ENCODE data around the gene PPP1R14B. TPM values are rescaled to one million over a fixed set of nuclear protein-coding genes. Genes with fewer than 3 reads are reported as not detected.
"Not testable (repeated sequence)": the region's sequence is repeated elsewhere in the genome, so short reads cannot be mapped to it uniquely, and the experiment has no call there.

PPP1R14B gene
- total RNA-seq, 4 donors from 2014 or later: 9.5 to 63.4 (median 28.3) TPM

- no peak for DNase-seq
- Histone ChIP-seq H3K27me3 (no peaks in the 10 kb centered on the region), H3K4me3 (no peak overlapping the region), H3K36me3 (no peaks in the 10 kb centered on the region), H3K27ac (no peak overlapping the region), H3K4me1 (peaks cover 0 to 16% of the 10 kb centered on the region in 2 donors), H3K9me3 (no peaks in the 10 kb centered on the region)
- intact Hi-C loops (cut with DNase I; ENCODE audit: low total_unique reads): no loop called here
- TF ChIP-seq CTCF (IDR thresholded peaks at IDR 0.05): no peak
- TF ChIP-seq POLR2A (IDR thresholded peaks at IDR 0.05): no peak
Measured at GRCh38 chr11:64248578-64248977, 1.8 kb upstream of the PPP1R14B start.

GRCh38 chr11:64247729-64248531 is 1.2 kb upstream of the PPP1R14B start:
- Histone ChIP-seq H3K4me1 (peaks cover 0 to 16% of the 10 kb centered on the region in 2 donors), H3K36me3 (no peaks in the 10 kb centered on the region), H3K27me3 (no peaks in the 10 kb centered on the region), H3K9me3 (no peaks in the 10 kb centered on the region), H3K4me3 (peak overlapping the region; percentile 52 to 60), H3K27ac (peak overlapping the region; percentile 79 to 85)
- TF ChIP-seq POLR2A (IDR thresholded peaks at IDR 0.05): no peak
- DNase-seq: no peak
- intact Hi-C loops (cut with DNase I; ENCODE audit: low total_unique reads): no loop called here

- H3K4me3 ChIP-seq: peak overlapping the region; percentile 52 to 60
- H3K27me3 ChIP-seq; intact Hi-C loops (cut with DNase I; ENCODE audit: low total_unique reads); H3K9me3 ChIP-seq; DNase-seq; H3K36me3 ChIP-seq: not testable (repeated sequence)
- peak overlapping the region; percentile 79 to 80 for H3K27ac ChIP-seq
- H3K4me1 ChIP-seq: peaks cover 0 to 18% of the 10 kb centered on the region in 2 donors
Measured at GRCh38 chr11:64246621-64246870, 197 bp downstream of the PPP1R14B start.

- peaks cover 0 to 17% of the 10 kb centered on the region in 2 donors for H3K4me1 ChIP-seq
- intact Hi-C loops (cut with DNase I; ENCODE audit: low total_unique reads): no loop called here
- DNase-seq: peak; percentile 73 to 75
Measured at GRCh38 chr11:64245797-64246620, 734 bp downstream of the PPP1R14B start.

GRCh38 chr11:64245401-64245796 is 1.3 kb downstream of the PPP1R14B start:
- intact Hi-C loops (cut with DNase I; ENCODE audit: low total_unique reads): no loop called here
- Histone ChIP-seq H3K4me3 (peak overlapping the region; percentile 52 to 60), H3K9me3 (no peaks in the 10 kb centered on the region), H3K36me3 (no peaks in the 10 kb centered on the region), H3K27me3 (no peaks in the 10 kb centered on the region), H3K27ac (peak overlapping the region; percentile 79 to 80), H3K4me1 (peaks cover 0 to 14% of the 10 kb centered on the region in 2 donors)
- DNase-seq: peak in 1 of 2 donors; percentile 60
- TF ChIP-seq CTCF (IDR thresholded peaks at IDR 0.05): no peak
- TF ChIP-seq POLR2A (IDR thresholded peaks at IDR 0.05): no peak

More at GRCh38 chr11:64245797-64246620, 734 bp downstream of the PPP1R14B start:
- H3K27ac ChIP-seq: peak overlapping the region; percentile 79 to 80
- H3K36me3 ChIP-seq: no peaks in the 10 kb centered on the region
- H3K9me3 ChIP-seq: no peaks in the 10 kb centered on the region
- TF ChIP-seq POLR2A (IDR thresholded peaks at IDR 0.05): no peak
- no peak for TF ChIP-seq CTCF (IDR thresholded peaks at IDR 0.05)
- peak overlapping the region; percentile 52 to 60 for H3K4me3 ChIP-seq
- no peaks in the 10 kb centered on the region for H3K27me3 ChIP-seq

GRCh38 chr11:64244966-64245365 is 1.8 kb downstream of the PPP1R14B start:
- Histone ChIP-seq H3K27ac (peak overlapping the region; percentile 79 to 80), H3K9me3 (no peaks in the 10 kb centered on the region), H3K4me1 (peaks cover 0 to 14% of the 10 kb centered on the region in 2 donors), H3K27me3 (no peaks in the 10 kb centered on the region), H3K4me3 (peak overlapping the region in 1 of 2 donors; percentile 60), H3K36me3 (no peaks in the 10 kb centered on the region)
- TF ChIP-seq POLR2A (IDR thresholded peaks at IDR 0.05): no peak
- TF ChIP-seq CTCF (IDR thresholded peaks at IDR 0.05): no peak
- DNase-seq: no peak
- intact Hi-C loops (cut with DNase I; ENCODE audit: low total_unique reads): no loop called here

All from uterus (tissue), 4 donors.